Activated naive CD4-positive, alpha-beta T cell treated with anti-CD3 and anti-CD28 coated beads, Interleukin-2, amount 10 ng/mL, durations not matched to agents 7 days and 5 days (primary cell): ENCODE measurements around the gene SV2C.
A peak's percentile ranks its signal among the peaks of the same experiment; 100 is the strongest.
"Not testable (repeated sequence)": the region's sequence is repeated elsewhere in the genome, so short reads cannot be mapped to it uniquely, and the experiment has no call there.

Experiments
- CTCF ChIA-PET: fragments of 350-600 bp; sonication (Branson Sonifier 250); formaldehyde crosslinking; loops from one replicate; lab custom pipeline; 2021; ENCODE audit warnings: antibody characterized with exemption; lab: Charles Lee
- DNase-seq: peaks from one replicate; pipeline ENCODE4 v3.0.0-alpha.2; 2020
- H3K27ac Mint-ChIP-seq: one replicate; pipeline ENCODE4 v1.8.0; 2021; ENCODE audit warnings: mild to moderate bottlenecking, moderate library complexity, mixed read lengths
- H3K27me3 Mint-ChIP-seq: one replicate; pipeline ENCODE4 v1.8.0; 2021; ENCODE audit warnings: mild to moderate bottlenecking, mixed read lengths
- H3K36me3 Mint-ChIP-seq: one replicate; pipeline ENCODE4 v1.8.0; 2021; ENCODE audit warnings: mixed read lengths
- H3K4me1 Mint-ChIP-seq: one replicate; pipeline ENCODE4 v1.8.0; 2021; ENCODE audit warnings: mixed read lengths
- H3K4me3 Mint-ChIP-seq: one replicate; pipeline ENCODE4 v1.8.0; 2021; ENCODE audit warnings: mild to moderate bottlenecking, moderate library complexity, mixed read lengths
- H3K9me3 Mint-ChIP-seq: one replicate; pipeline ENCODE4 v1.8.0; 2021; ENCODE audit warnings: mixed read lengths

SV2C gene

DNA sequence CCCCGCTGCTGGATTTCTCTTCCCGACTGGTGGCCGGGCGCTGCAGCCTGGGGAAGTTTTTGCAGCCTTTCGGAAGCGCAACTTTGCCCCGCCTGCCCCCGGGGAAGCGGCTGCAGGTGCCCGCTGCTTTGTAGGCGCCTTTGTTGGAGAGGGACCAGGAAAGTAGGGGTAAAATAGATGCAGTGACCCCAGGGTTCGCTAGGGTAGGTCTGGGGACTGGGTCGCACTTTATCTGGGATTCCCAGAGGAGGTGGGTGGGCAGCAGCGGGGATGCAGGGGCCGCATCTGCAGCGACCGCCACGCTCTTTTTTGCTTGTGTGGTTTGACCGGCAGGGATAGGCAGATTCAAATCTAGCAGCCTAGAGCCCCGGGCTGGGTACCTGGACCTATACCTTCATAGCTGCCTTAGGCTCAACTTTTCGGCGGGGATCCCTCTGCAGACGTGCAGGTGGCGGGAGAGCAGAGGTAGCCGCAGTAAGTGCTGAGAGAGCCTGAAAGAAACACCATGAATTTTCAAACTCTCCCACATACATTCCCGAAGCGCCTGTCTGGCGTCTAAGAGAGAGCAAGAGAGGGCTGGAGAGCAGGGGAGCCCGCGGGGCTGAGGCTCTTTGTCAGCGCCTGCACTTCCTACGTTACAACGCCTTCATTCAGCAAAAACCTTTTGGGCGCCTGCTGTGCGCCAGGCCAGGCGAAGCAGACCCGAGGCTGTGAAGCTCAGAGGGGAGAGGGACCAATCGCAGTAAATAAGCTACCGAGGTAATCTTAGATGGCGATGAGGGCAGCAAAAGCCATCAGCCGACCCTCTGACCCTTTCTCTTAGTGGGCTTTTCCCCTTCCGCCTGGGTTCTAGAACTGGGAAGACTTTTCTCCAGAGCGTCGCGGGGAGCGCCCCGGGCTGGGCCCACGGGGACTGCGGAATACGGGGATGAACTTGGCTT lies 642 bp downstream of the SV2C start:
- peak overlapping the region; percentile 25 for H3K27ac Mint-ChIP-seq
- H3K9me3 Mint-ChIP-seq: no peaks in the 10 kb centered on the region
- no peaks in the 10 kb centered on the region for H3K36me3 Mint-ChIP-seq
- DNase-seq: peak; percentile 26
- H3K4me3 Mint-ChIP-seq: peak overlapping the region; percentile 62
- H3K4me1 Mint-ChIP-seq: peaks cover 31% of the 10 kb centered on the region
- CTCF ChIA-PET: interaction anchor here (1.1 kb wide), 1 partner anchor 91 kb away, joined by 4 read pairs; no protein-coding TSS in a partner anchor
- H3K27me3 Mint-ChIP-seq: peaks cover 83% of the 10 kb centered on the region

GRCh38 chr5:76084496-76085242 lies 1.5 kb downstream of the SV2C start:
- H3K4me3 Mint-ChIP-seq: peak overlapping the region; percentile 62
- CTCF ChIA-PET: interaction anchor here (1.1 kb wide), 1 partner anchor 91 kb away, joined by 4 read pairs; no protein-coding TSS in a partner anchor
- peaks cover 74% of the 10 kb centered on the region for H3K27me3 Mint-ChIP-seq
- H3K36me3 Mint-ChIP-seq: no peaks in the 10 kb centered on the region
- DNase-seq: no peak
- no peak overlapping the region for H3K27ac Mint-ChIP-seq
- peaks cover 31% of the 10 kb centered on the region for H3K4me1 Mint-ChIP-seq
- no peaks in the 10 kb centered on the region for H3K9me3 Mint-ChIP-seq

DNA sequence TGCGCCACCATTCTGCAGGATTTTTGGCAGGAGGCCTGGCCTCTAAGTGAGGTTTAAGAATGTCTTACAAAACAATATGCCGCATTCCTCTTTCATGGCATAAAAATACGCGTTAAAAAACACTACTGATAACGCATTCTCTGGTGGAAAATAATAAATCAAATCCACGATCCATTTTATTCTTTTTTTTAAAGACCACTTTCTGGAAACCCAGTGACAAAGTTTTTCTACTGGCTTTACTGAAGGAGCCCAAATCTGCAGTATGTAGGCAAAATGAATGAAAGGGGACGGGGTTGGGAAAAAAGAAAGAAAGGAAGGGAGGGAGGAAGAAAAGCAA lies 2.0 kb downstream of the SV2C start:
- H3K4me1 Mint-ChIP-seq: peaks cover 31% of the 10 kb centered on the region
- H3K9me3 Mint-ChIP-seq: no peaks in the 10 kb centered on the region
- no peak overlapping the region for H3K27ac Mint-ChIP-seq
- H3K36me3 Mint-ChIP-seq: no peaks in the 10 kb centered on the region
- CTCF ChIA-PET: interaction anchor here (1.1 kb wide), 1 partner anchor 90 kb away, joined by 4 read pairs; no protein-coding TSS in a partner anchor
- H3K4me3 Mint-ChIP-seq: no peak overlapping the region
- H3K27me3 Mint-ChIP-seq: peaks cover 69% of the 10 kb centered on the region
- no peak for DNase-seq

- CTCF ChIA-PET: no interaction called here
- Mint-ChIP-seq H3K27me3 (peaks cover 64% of the 10 kb centered on the region), H3K4me3 (no peak overlapping the region)
Observed at GRCh38 chr5:76086095-76086494, 2.9 kb downstream of the SV2C start.

GRCh38 chr5:76089156-76089555 lies 6.0 kb downstream of the SV2C start:
- H3K27ac Mint-ChIP-seq, H3K9me3 Mint-ChIP-seq, H3K4me3 Mint-ChIP-seq, CTCF ChIA-PET, H3K36me3 Mint-ChIP-seq, DNase-seq, H3K4me1 Mint-ChIP-seq: not testable (repeated sequence)
- peaks cover 50% of the 10 kb centered on the region for H3K27me3 Mint-ChIP-seq

More at GRCh38 chr5:76086095-76086494, 2.9 kb downstream of the SV2C start:
- no peaks in the 10 kb centered on the region for H3K36me3 Mint-ChIP-seq
- no peak for DNase-seq
- peaks cover 31% of the 10 kb centered on the region for H3K4me1 Mint-ChIP-seq
- H3K27ac Mint-ChIP-seq: no peak overlapping the region
- H3K9me3 Mint-ChIP-seq: no peaks in the 10 kb centered on the region

DNA sequence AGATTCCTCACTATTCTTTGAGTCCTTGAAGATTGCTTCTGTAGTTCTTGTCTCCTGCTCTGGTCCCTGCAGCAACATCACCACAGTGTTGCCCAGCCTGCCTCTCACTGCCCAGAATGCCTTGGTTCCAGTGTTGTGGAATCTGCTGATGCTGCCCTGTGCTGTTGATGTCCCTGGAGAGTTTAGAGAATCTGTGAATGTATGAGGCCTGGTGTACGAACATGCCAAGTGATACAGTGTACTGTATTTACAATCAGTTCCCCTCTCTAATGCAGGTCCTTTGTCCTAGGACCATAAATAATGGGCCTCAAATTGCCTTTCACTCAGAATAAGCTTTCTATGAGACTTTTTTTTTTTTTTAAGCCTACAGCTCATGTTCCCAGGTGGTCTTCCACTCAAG lies 8.2 kb downstream of the SV2C start:
- Mint-ChIP-seq H3K27ac (no peak overlapping the region), H3K4me1 (no peaks in the 10 kb centered on the region), H3K27me3 (peaks cover 28% of the 10 kb centered on the region), H3K4me3 (no peak overlapping the region), H3K36me3 (no peaks in the 10 kb centered on the region), H3K9me3 (no peaks in the 10 kb centered on the region)
- no peak for DNase-seq
- CTCF ChIA-PET: interaction anchor here (1.4 kb wide), 1 partner anchor 84 kb away, joined by 4 read pairs; no protein-coding TSS in a partner anchor

DNA sequence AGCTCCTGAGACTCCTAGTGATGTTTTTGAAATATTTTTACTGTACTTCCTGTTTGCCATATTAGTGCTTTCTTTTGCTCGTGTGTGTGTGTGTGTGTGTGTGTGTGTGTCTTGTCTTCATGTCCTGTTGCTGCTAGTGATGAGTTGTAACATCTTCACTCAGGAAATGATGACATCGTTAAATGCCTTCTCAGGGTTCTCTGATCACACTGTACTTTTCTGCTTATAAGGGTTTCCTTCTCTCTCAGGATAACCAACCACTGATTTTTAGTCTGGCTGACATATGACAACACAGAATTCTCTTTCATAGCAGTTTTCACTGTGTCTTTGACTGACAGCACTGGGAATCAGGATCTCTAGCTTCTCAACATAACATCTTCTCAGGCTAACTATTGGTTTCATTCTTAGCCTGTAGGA lies 16.1 kb downstream of the SV2C start:
- Mint-ChIP-seq H3K36me3 (no peaks in the 10 kb centered on the region), H3K27ac (no peak overlapping the region), H3K27me3 (peaks cover 4% of the 10 kb centered on the region), H3K9me3 (no peaks in the 10 kb centered on the region), H3K4me1 (peaks cover 10% of the 10 kb centered on the region), H3K4me3 (no peak overlapping the region)
- CTCF ChIA-PET: no interaction called here
- DNase-seq: peak; percentile 57

DNA sequence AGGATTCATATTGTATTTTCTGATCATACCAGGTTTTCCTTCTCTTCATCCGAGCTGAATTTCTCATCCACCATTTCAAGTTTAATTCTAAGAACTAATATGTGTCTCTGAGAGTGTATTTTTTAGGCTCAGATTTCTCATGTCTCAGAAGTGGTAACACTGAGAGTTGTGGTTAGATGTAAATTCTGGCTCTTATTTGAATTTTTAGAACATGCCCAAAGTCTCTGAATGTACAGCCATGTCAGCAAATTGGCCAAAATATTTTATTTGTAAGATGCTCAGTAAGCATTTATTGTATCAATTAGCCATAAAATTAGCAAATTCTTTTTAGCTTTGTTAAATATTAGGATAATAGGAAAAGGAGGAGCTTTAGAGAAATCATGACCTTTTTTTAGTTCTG lies 16.6 kb downstream of the SV2C start:
- CTCF ChIA-PET: no interaction called here
- Mint-ChIP-seq H3K27ac (no peak overlapping the region), H3K9me3 (no peaks in the 10 kb centered on the region), H3K4me3 (no peak overlapping the region), H3K36me3 (no peaks in the 10 kb centered on the region), H3K27me3 (peaks cover 6% of the 10 kb centered on the region), H3K4me1 (peaks cover 10% of the 10 kb centered on the region)
- no peak for DNase-seq

DNA sequence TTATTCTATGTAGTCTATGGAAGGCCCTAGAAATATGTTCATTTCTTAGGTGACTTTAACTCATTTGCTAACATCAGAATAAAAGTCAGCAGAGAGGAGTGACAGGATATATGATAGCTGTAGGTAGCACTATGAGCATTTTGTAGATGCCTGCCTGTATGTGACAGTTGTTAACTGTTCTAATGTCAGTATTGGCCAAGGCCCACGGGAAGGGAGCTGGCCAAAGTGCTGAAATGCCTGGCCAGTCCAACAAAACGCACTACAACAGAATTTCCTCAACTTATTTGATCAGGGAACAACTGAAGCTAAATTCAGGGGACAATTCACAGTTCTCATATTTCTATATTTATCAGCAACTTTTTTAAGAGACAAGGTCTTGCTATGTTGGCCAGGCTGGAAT lies 20.8 kb downstream of the SV2C start:
- DNase-seq: peak; percentile 65
- no peak overlapping the region for H3K27ac Mint-ChIP-seq
- CTCF ChIA-PET: interaction anchor here (2.5 kb wide), 1 partner anchor 71 kb away, joined by 6 read pairs; no protein-coding TSS in a partner anchor

GRCh38 chr5:76106149-76106548 lies 23.0 kb downstream of the SV2C start:
- H3K9me3 Mint-ChIP-seq: no peaks in the 10 kb centered on the region
- peaks cover 14% of the 10 kb centered on the region for H3K27me3 Mint-ChIP-seq
- no peaks in the 10 kb centered on the region for H3K4me1 Mint-ChIP-seq
- CTCF ChIA-PET: interaction anchor here (2.5 kb wide), 1 partner anchor 69 kb away, joined by 6 read pairs; no protein-coding TSS in a partner anchor
- no peak for DNase-seq
- no peaks in the 10 kb centered on the region for H3K36me3 Mint-ChIP-seq
- no peak overlapping the region for H3K27ac Mint-ChIP-seq
- no peak overlapping the region for H3K4me3 Mint-ChIP-seq

More for the DNA sequence above, 20.8 kb downstream of the SV2C start:
- H3K4me1 Mint-ChIP-seq: peaks cover 8% of the 10 kb centered on the region
- no peaks in the 10 kb centered on the region for H3K9me3 Mint-ChIP-seq
- no peaks in the 10 kb centered on the region for H3K36me3 Mint-ChIP-seq
- no peak overlapping the region for H3K4me3 Mint-ChIP-seq
- peaks cover 11% of the 10 kb centered on the region for H3K27me3 Mint-ChIP-seq

DNA sequence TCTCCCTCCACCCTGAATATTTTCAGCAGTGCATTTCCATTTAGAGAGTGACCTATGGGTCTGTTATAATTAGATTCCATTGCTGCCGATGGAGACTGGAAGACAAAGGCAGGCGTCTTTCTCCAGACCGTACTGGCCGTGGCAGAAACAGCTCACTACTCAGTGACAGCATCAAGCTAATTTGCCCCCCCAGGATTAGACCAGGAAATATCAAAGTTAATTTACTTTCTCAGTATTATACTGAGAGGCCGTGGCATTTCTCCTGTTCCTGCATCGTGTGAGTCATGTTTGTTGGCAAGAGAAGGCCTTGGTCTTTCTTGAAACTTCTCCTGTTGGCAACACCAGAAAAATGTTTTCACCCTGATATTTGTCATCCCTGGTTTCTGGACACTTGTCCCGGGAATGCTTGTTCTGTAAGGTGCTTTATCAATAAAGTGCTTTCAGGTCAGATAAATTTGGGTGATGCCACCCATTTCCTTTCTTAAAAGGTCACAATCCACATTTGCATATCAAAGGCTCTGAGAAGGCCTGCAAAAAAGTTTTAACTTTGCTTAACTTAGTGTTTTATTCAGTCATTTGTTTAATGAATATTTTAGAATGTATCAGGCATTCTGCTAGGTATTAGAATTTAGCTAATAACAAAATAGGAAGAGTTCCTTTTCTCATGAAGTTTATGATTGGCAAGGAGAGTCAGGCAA lies 28.4 kb downstream of the SV2C start:
- Mint-ChIP-seq H3K4me1 (no peaks in the 10 kb centered on the region), H3K36me3 (no peaks in the 10 kb centered on the region), H3K9me3 (no peaks in the 10 kb centered on the region), H3K27me3 (peaks cover 23% of the 10 kb centered on the region), H3K27ac (no peak overlapping the region), H3K4me3 (no peak overlapping the region)
- CTCF ChIA-PET: no interaction called here
- DNase-seq: no peak

DNA sequence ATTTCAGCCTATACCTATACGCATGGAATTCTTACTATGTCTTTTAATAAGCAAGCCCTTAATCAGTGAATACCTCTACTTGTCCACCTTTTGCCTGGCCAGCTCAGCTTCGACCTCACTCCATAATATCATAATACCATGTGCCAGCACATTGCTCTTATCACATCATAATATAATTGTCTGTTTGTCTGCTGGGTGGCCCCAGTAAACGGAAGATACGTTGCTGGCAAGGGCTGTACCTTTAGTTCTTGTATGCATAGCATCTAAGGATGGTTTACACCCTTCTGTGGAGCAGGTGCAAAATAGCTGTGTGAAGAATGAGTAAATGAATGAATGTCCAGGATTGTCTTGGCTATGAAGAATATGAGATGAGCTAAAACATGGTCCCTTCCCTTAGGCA lies 29.9 kb downstream of the SV2C start:
- Mint-ChIP-seq H3K27me3 (peaks cover 29% of the 10 kb centered on the region), H3K4me3 (no peak overlapping the region), H3K9me3 (no peaks in the 10 kb centered on the region), H3K36me3 (no peaks in the 10 kb centered on the region), H3K4me1 (no peaks in the 10 kb centered on the region), H3K27ac (no peak overlapping the region)
- CTCF ChIA-PET: no interaction called here
- no peak for DNase-seq

DNA sequence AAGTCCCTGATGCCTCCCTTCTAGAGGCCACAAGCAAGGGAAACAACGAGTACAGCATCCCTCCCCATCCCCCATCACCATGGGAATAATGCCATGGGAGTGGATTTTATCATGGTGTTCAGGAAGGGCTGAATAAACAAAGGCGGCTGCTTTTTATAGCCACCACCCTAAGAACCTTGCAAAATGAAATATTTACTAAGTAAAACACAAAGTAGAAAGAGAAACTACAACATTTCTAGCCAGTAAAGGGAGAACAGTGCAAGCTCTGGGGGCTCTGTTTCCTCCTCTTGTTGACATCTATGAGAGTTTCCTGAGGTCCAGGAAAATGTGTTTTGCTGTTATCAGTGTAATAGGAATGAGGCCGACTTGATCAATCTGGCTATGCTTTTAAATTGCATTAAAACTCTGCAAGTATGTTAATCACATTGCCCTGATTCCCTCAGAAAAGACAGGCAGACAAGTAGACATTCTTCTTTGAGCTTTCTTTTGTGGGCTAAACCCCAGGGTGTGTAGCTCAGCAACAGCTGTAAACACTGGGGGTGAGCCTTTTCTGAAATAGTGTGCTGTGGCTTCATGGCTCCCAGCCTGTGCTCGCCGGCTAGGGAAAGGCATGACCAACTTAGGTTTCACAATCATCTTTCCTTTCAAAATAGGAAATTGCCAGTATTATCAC lies 31.1 kb downstream of the SV2C start:
- DNase-seq: no peak
- Mint-ChIP-seq H3K9me3 (no peaks in the 10 kb centered on the region), H3K27me3 (peaks cover 38% of the 10 kb centered on the region), H3K36me3 (no peaks in the 10 kb centered on the region), H3K27ac (no peak overlapping the region), H3K4me3 (no peak overlapping the region), H3K4me1 (no peaks in the 10 kb centered on the region)
- CTCF ChIA-PET: no interaction called here
